SU-DHL-6 (cell line): ENCODE data around the gene RALGAPA1.

Source experiments
- H2AFZ ChIP-seq: fragments of 200-600 bp; sonication (generic); 2 replicates; pipeline ENCODE4 v1.6.1; 2014; ENCODE audit warnings: low read depth, mild to moderate bottlenecking, moderate library complexity, mixed read lengths, antibody characterized with exemption, low read length; ENCODE audit not compliant: severe bottlenecking
- H3F3A ChIP-seq: fragments of 200-600 bp; shearing (Covaris generic); 2 replicates; pipeline ENCODE4 v1.6.0; 2016; ENCODE audit warnings: antibody characterized with exemption, mild to moderate bottlenecking; ENCODE audit not compliant: insufficient read depth
- H3K27ac ChIP-seq: fragments of 200-600 bp; sonication (generic); 2 replicates; pipeline ENCODE4 v1.5.1; 2016; ENCODE audit warnings: low read depth, mild to moderate bottlenecking, low read length, moderate library complexity, mixed read lengths
- H3K27me3 ChIP-seq: fragments of 200-600 bp; sonication (generic), shearing (Covaris generic); 2 replicates; pipeline ENCODE4 v1.6.0; 2014; ENCODE audit warnings: mild to moderate bottlenecking, low read length
- H3K36me3 ChIP-seq: fragments of 200-600 bp; sonication (generic); 2 replicates; pipeline ENCODE4 v1.6.1; 2014; ENCODE audit warnings: mild to moderate bottlenecking, low read length, mixed read lengths
- H3K4me2 ChIP-seq: fragments of 300-600, 200-600 bp; shearing (Covaris generic), sonication (generic); 2 replicates; pipeline ENCODE4 v1.6.0; 2014; ENCODE audit warnings: low read length, low read depth, mild to moderate bottlenecking; ENCODE audit not compliant: poor library complexity, severe bottlenecking
- H3K4me3 ChIP-seq: fragments of 200-600 bp; sonication (generic); 2 replicates; pipeline ENCODE4 v1.5.1; 2014; ENCODE audit warnings: antibody characterized with exemption, low read length, mild to moderate bottlenecking, mixed read lengths; ENCODE audit not compliant: insufficient read depth, poor library complexity, severe bottlenecking
- H3K79me2 ChIP-seq: fragments of 200-600 bp; sonication (generic); 2 replicates; pipeline ENCODE4 v1.6.1; 2014; ENCODE audit warnings: mild to moderate bottlenecking, low read length, moderate library complexity; ENCODE audit not compliant: insufficient read depth
- H3K9ac ChIP-seq: fragments of 200-600 bp; sonication (generic); 2 replicates; pipeline ENCODE4 v1.7.0; 2014; ENCODE audit warnings: mild to moderate bottlenecking, low read length
- H3K9me2 ChIP-seq: fragments of 200-600 bp; sonication (generic); replicated peaks from 2 replicates; pipeline ENCODE4 v1.6.1; 2014; ENCODE audit warnings: low read length; ENCODE audit not compliant: insufficient read depth
- H3K9me3 ChIP-seq: fragments of 200-600 bp; sonication (generic); 2 replicates; pipeline ENCODE4 v1.6.1; 2014; ENCODE audit warnings: low read length, mixed read lengths; ENCODE audit not compliant: insufficient read depth
- H4K20me1 ChIP-seq: fragments of 200-600 bp; sonication (generic); 2 replicates; pipeline ENCODE4 v1.6.1; 2014; ENCODE audit warnings: low read depth, mild to moderate bottlenecking, antibody characterized with exemption, low read length, moderate library complexity, mixed read lengths
- EZH2phosphoT487 ChIP-seq: fragments of 200-600 bp; sonication (generic), shearing (Covaris generic); conservative IDR thresholded peaks from 2 replicates; pipeline ENCODE4 v1.6.1; 2018; ENCODE audit warnings: mild to moderate bottlenecking, antibody characterized with exemption, low read length, moderate library complexity, mixed read lengths
- TF ChIP-seq, protein P1 (sequence below): fragments of 200-600 bp; sonication (generic); IDR thresholded peaks from one replicate; pipeline ENCODE4 v1.5.1; 2017; ENCODE audit warnings: antibody characterized with exemption, mild to moderate bottlenecking, low read length, moderate library complexity; ENCODE audit not compliant: insufficient read depth, poor library complexity, severe bottlenecking

Gene RALGAPA1

DNA sequence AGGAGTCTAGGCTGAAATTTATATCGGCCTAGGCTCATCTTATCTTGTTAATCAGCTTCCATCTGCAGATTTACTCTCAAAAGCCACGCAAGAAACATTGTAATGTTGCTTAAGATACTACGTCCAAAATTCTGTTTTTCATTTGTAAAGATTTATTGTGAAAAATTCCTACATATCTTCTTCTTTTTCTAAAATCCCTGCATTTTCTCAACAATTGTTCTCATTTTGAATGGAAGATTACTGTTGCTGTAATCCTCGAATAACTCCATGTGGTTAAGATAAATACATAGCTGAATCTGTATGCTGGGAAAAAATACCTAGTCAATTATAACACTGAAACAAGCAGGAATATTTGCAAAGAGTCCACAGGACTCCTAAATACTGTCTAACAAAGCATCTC, 259.5 kb downstream of the RALGAPA1 start:
- no peaks in the 10 kb centered on the region for H3K9me2 ChIP-seq
- H3K4me3 ChIP-seq: no peak overlapping the region
- no peak for TF ChIP-seq EZH2phosphoT487
- TF ChIP-seq, protein P1, sequence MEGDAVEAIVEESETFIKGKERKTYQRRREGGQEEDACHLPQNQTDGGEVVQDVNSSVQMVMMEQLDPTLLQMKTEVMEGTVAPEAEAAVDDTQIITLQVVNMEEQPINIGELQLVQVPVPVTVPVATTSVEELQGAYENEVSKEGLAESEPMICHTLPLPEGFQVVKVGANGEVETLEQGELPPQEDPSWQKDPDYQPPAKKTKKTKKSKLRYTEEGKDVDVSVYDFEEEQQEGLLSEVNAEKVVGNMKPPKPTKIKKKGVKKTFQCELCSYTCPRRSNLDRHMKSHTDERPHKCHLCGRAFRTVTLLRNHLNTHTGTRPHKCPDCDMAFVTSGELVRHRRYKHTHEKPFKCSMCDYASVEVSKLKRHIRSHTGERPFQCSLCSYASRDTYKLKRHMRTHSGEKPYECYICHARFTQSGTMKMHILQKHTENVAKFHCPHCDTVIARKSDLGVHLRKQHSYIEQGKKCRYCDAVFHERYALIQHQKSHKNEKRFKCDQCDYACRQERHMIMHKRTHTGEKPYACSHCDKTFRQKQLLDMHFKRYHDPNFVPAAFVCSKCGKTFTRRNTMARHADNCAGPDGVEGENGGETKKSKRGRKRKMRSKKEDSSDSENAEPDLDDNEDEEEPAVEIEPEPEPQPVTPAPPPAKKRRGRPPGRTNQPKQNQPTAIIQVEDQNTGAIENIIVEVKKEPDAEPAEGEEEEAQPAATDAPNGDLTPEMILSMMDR: no peak
- no peaks in the 10 kb centered on the region for H3K79me2 ChIP-seq
- H2AFZ ChIP-seq: no peak overlapping the region
- H3K36me3 ChIP-seq: no peaks in the 10 kb centered on the region; the same call in 1 of the 2 replicates
- H4K20me1 ChIP-seq: no peaks in the 10 kb centered on the region
- H3K27me3 ChIP-seq: no peaks in the 10 kb centered on the region
- no peak overlapping the region for H3K4me2 ChIP-seq
- H3K9me3 ChIP-seq: no peaks in the 10 kb centered on the region
- no peaks in the 10 kb centered on the region for H3F3A ChIP-seq
- H3K9ac ChIP-seq: no peak overlapping the region
- H3K27ac ChIP-seq: no peak overlapping the region

DNA sequence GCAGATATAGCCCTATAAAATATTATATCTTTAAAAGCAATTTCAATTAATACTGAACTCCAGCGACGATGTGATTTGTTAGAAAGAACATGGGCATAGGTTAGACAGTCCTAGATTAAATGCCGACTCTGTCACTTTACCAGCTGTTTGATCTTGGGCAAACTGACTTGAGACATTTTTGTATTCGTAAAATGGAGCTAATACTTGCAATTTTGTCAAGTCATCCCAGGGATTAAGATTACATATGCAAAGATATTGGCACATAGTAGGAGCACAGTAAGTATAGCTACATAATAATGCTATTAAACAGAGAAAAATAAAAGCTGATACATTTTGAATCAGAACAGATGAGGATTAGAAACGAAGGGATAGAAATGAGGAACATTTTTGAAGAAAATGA, 266.1 kb downstream of the RALGAPA1 start:
- no peak for TF ChIP-seq EZH2phosphoT487
- TF ChIP-seq, protein P1: no peak
- H3K9me3 ChIP-seq: no peaks in the 10 kb centered on the region
- no peak overlapping the region for H3K4me3 ChIP-seq
- H3K36me3 ChIP-seq: no peaks in the 10 kb centered on the region; the same call in 1 of the 2 replicates
- H3K27me3 ChIP-seq: no peaks in the 10 kb centered on the region
- no peak overlapping the region for H3K27ac ChIP-seq
- no peak overlapping the region for H2AFZ ChIP-seq
- H3F3A ChIP-seq: no peaks in the 10 kb centered on the region
- no peaks in the 10 kb centered on the region for H3K79me2 ChIP-seq
- no peak overlapping the region for H3K4me2 ChIP-seq
- no peaks in the 10 kb centered on the region for H3K9me2 ChIP-seq
- no peaks in the 10 kb centered on the region for H4K20me1 ChIP-seq
- no peak overlapping the region for H3K9ac ChIP-seq

DNA sequence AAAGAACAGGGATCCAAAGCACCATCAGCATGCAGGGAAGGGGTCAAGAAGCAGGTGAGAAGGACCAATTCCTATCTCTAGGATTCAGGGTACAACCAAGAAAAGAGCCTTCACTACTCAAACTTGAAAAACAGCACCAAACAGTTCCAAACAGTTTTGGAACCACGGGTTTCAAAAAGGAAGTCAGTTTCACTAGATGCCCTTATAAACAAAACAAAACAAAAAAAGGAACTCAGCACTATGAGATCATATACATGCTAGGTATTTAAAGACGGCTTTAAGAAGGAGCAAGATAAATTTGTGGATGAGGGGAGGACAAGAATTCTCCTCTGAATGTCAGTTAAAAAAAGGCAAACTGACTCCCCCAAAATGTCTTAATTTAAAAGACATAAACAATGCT, 269.1 kb downstream of the RALGAPA1 start:
- Histone ChIP-seq H4K20me1 (no peaks in the 10 kb centered on the region), H3K27ac (no peak overlapping the region), H3K27me3 (no peaks in the 10 kb centered on the region), H3K4me2 (no peak overlapping the region), H3K79me2 (no peaks in the 10 kb centered on the region), H3K9me2 (no peaks in the 10 kb centered on the region), H3F3A (no peaks in the 10 kb centered on the region), H3K9me3 (no peaks in the 10 kb centered on the region), H2AFZ (no peak overlapping the region), H3K36me3 (no peaks in the 10 kb centered on the region), H3K9ac (no peak overlapping the region), H3K4me3 (no peak overlapping the region)
- TF ChIP-seq, protein P1: no peak
- no peak for TF ChIP-seq EZH2phosphoT487
